ENCODE measurements around the gene MISP3.
"Not testable (repeated sequence)": the region's sequence is repeated elsewhere in the genome, so short reads cannot be mapped to it uniquely, and the experiment has no call there.

The MISP3 gene

DNA sequence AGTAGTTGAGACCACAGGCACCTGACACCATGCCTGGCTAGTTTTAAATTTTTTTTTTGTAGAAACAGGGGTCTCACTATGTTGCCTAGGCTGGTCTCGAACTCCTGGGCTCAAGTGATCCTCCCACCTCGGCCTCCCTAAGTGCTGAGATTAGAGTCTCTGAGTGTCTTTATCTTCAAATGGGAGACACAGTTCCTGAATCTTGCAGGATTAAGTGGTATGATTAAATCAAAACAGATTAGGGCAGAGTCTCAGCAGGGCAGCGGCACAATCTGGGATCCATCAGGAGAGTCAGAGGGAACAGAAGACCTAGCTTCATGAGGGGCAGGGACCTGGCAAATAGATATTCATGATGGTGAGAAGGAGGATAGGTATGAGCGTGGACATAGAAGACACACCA lies 43.7 kb upstream of the MISP3 start:
- Histone ChIP-seq H3K79me2 (ENCODE audit: insufficient read depth, low read depth) (peaks cover 5% of the 10 kb centered on the region), H3K4me3 (IDR thresholded peaks at IDR 0.05; ENCODE audit: insufficient read depth, low read depth, low read length) (no peak overlapping the region), H3K4me1 (ENCODE audit: low read depth, poor library complexity, severe bottlenecking) (peaks cover 9% of the 10 kb centered on the region), H3K27me3 (ENCODE audit: insufficient read depth, low read depth) (no peaks in the 10 kb centered on the region), H3K9ac (no peak overlapping the region), H3K4me2 (no peak overlapping the region), H3K36me3 (ENCODE audit: insufficient read depth) (no peaks in the 10 kb centered on the region), H2AFZ (ENCODE audit: low read depth) (no peak overlapping the region), H4K20me1 (ENCODE audit: insufficient read depth) (no peaks in the 10 kb centered on the region), H3K27ac (no peak overlapping the region)
- TF ChIP-seq, protein P1, sequence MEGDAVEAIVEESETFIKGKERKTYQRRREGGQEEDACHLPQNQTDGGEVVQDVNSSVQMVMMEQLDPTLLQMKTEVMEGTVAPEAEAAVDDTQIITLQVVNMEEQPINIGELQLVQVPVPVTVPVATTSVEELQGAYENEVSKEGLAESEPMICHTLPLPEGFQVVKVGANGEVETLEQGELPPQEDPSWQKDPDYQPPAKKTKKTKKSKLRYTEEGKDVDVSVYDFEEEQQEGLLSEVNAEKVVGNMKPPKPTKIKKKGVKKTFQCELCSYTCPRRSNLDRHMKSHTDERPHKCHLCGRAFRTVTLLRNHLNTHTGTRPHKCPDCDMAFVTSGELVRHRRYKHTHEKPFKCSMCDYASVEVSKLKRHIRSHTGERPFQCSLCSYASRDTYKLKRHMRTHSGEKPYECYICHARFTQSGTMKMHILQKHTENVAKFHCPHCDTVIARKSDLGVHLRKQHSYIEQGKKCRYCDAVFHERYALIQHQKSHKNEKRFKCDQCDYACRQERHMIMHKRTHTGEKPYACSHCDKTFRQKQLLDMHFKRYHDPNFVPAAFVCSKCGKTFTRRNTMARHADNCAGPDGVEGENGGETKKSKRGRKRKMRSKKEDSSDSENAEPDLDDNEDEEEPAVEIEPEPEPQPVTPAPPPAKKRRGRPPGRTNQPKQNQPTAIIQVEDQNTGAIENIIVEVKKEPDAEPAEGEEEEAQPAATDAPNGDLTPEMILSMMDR (conservative IDR thresholded peaks at IDR 0.05; ENCODE audit: low read depth, low read length): no peak

DNA sequence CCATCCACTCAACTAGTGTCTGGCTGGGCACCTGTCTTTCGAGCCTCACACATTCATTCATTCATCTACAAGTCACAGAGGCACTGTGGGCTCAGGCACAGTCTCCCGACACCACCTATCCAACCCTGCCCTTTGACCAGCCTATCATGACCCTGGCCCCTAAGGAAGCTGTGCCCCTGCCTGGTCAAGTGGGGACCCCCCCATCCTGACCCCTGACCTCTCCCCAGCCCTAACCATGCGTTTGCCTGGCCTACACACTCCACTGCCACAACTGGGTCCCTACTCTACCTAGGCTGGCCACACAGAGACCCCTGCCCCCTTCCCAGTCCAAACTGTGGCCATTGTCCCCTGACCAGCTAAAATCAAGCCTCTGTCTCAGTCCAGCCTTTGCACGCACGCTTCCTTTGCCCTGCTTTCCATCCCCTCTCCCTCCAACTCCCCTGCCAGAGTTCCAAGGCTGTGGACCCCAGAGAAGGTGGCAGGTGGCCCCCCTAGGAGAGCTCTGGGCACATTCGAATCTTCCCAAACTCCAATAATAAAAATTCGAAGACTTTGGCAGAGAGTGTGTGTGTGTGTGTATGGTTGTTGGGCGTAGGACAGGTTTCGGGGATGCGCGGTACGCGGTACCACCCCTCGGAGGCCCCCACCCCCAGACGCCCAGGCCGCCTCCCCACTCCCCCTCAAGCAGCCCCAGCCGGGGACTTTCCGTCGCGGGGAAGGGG lies 41.4 kb upstream of the MISP3 start:
- TF ChIP-seq, protein P1 (conservative IDR thresholded peaks at IDR 0.05; ENCODE audit: low read depth, low read length): no peak
- Histone ChIP-seq H3K79me2 (ENCODE audit: insufficient read depth, low read depth) (peaks cover 10% of the 10 kb centered on the region), H3K4me3 (IDR thresholded peaks at IDR 0.05; ENCODE audit: insufficient read depth, low read depth, low read length) (peak overlapping the region; percentile 32), H2AFZ (ENCODE audit: low read depth) (peak overlapping the region; percentile 89), H3K36me3 (ENCODE audit: insufficient read depth) (no peaks in the 10 kb centered on the region), H4K20me1 (ENCODE audit: insufficient read depth) (no peaks in the 10 kb centered on the region), H3K27ac (peak overlapping the region; percentile 84), H3K4me1 (ENCODE audit: low read depth, poor library complexity, severe bottlenecking) (peaks cover 9% of the 10 kb centered on the region), H3K9ac (peak overlapping the region; percentile 91), H3K27me3 (ENCODE audit: insufficient read depth, low read depth) (no peaks in the 10 kb centered on the region), H3K4me2 (peak overlapping the region; percentile 78)

DNA sequence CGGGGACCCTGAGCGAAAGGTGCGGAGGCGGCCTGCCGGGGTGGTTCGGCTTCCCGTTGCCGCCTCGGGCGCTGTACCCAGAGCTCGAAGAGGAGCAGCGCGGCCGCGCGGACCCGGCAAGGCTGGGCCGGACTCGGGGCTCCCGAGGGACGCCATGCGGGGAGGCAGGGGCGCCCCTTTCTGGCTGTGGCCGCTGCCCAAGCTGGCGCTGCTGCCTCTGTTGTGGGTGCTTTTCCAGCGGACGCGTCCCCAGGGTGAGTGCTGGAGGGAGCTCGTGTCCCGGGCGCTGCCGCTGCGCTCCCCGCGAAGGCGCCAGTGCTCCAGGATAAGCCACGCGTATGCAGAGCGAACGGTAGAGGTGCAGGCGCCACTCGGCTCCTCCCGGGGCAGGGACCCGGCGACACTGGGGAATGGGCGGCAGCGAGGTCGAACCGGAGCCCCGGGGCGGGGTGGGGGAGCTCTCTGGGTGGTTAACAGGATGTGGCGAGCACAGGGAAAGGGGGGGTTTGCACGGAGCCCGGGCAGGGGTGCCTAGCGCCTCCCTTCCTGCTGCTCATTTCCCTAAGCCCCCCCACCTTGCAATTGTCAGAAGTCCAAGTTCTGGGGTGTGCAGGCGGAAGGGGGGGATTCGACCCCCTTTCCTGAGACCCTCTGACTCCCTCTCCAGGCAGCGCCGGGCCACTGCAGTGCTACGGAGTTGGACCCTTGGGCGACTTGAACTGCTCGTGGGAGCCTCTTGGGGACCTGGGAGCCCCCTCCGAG lies 40.7 kb upstream of the MISP3 start, which contains the start of gene IL27RA:
IL27RA (plus strand) TSS at position 44 of the 762 bp plus-strand sequence; CDS start at position 155, 111 bp downstream.
- H3K27ac ChIP-seq: peak within 1 kb of the TSS; percentile 84
- no peaks in the 10 kb centered on the region for H3K36me3 ChIP-seq (ENCODE audit: insufficient read depth)

DNA sequence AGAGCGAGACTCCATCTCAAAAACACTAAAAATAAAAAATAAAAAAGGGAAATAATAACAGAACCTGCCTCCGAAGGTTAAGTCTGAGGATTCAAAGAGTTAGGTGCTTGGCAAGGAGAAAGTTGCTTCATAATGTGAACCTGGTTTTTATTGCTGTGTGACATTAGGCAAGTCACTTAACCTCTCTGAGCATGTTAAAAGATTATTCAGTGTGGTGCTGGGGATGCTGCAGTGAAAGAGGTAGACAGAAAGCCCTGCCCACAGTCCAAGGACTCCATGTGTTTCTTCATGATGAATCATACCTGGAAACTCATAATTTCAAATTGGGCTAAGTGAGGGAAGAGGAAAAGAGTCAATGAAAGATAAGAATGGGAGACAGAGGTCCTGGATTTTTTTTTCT lies 38.6 kb upstream of the MISP3 start:
- H3K4me2 ChIP-seq: no peak overlapping the region
- no peaks in the 10 kb centered on the region for H4K20me1 ChIP-seq (ENCODE audit: insufficient read depth)
- H3K27me3 ChIP-seq (ENCODE audit: insufficient read depth, low read depth): no peaks in the 10 kb centered on the region
- no peak overlapping the region for H3K27ac ChIP-seq
- H3K9ac ChIP-seq: no peak overlapping the region
- H3K79me2 ChIP-seq (ENCODE audit: insufficient read depth, low read depth): peaks cover 10% of the 10 kb centered on the region
- no peak overlapping the region for H2AFZ ChIP-seq (ENCODE audit: low read depth)
- H3K4me1 ChIP-seq (ENCODE audit: low read depth, poor library complexity, severe bottlenecking): peaks cover 9% of the 10 kb centered on the region
- TF ChIP-seq, protein P1 (conservative IDR thresholded peaks at IDR 0.05; ENCODE audit: low read depth, low read length): no peak
- no peak overlapping the region for H3K4me3 ChIP-seq (IDR thresholded peaks at IDR 0.05; ENCODE audit: insufficient read depth, low read depth, low read length)
- H3K36me3 ChIP-seq (ENCODE audit: insufficient read depth): no peaks in the 10 kb centered on the region

More for the DNA sequence above, 40.7 kb upstream of the MISP3 start, which contains the start of gene IL27RA:
- peak within 1 kb of the TSS; percentile 78 for H3K4me2 ChIP-seq
- H3K4me3 ChIP-seq (IDR thresholded peaks at IDR 0.05; ENCODE audit: insufficient read depth, low read depth, low read length): peak within 1 kb of the TSS; percentile 32
- TF ChIP-seq, protein P1 (conservative IDR thresholded peaks at IDR 0.05; ENCODE audit: low read depth, low read length): peak; percentile 66
- no peaks in the 10 kb centered on the region for H4K20me1 ChIP-seq (ENCODE audit: insufficient read depth)
- no peaks in the 10 kb centered on the region for H3K27me3 ChIP-seq (ENCODE audit: insufficient read depth, low read depth)
- H2AFZ ChIP-seq (ENCODE audit: low read depth): peak within 1 kb of the TSS; percentile 89
- peak within 1 kb of the TSS; percentile 91 for H3K9ac ChIP-seq
- H3K4me1 ChIP-seq (ENCODE audit: low read depth, poor library complexity, severe bottlenecking): peaks cover 9% of the 10 kb centered on the region
- H3K79me2 ChIP-seq (ENCODE audit: insufficient read depth, low read depth): peaks cover 10% of the 10 kb centered on the region

DNA sequence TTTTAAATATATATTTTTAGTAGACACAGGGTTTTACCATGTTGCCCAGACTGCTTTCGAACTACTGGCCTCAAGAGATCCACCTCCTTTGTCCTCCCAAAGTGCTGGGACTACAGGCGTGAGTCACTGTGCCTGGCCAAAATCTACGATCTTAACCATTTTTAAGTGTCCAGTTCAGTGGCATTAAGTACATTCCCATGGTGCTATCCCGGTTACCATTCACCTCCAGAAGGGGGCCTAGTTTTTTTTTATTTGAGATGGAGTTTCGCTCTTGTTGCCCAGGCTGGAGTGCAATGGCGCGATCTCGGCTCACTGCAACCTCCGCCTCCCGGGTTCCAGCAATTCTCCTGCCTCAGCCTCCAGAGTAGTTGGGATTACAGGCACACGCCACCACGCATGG lies 37.4 kb upstream of the MISP3 start:
- H4K20me1 ChIP-seq (ENCODE audit: insufficient read depth); H3K36me3 ChIP-seq (ENCODE audit: insufficient read depth); H3K9ac ChIP-seq; H3K27ac ChIP-seq; H3K4me2 ChIP-seq; H3K4me1 ChIP-seq (ENCODE audit: low read depth, poor library complexity, severe bottlenecking); H3K27me3 ChIP-seq (ENCODE audit: insufficient read depth, low read depth); H2AFZ ChIP-seq (ENCODE audit: low read depth); H3K4me3 ChIP-seq (IDR thresholded peaks at IDR 0.05; ENCODE audit: insufficient read depth, low read depth, low read length): not testable (repeated sequence)
- peaks cover 10% of the 10 kb centered on the region for H3K79me2 ChIP-seq (ENCODE audit: insufficient read depth, low read depth)

Measured in KMS-11 (cell line).